Activated T-helper 9 cell treated with anti-CD3 and anti-CD28 coated beads, Interleukin-2, amount 50 U/mL, for 16 hours (primary cell): Measurements from ENCODE around the gene H6PD.

Experiments used
- DNase-seq: peaks from one replicate; pipeline ENCODE4 v3.0.0-alpha.2; 2020; ENCODE audit warnings: low read depth

Gene H6PD

DNA sequence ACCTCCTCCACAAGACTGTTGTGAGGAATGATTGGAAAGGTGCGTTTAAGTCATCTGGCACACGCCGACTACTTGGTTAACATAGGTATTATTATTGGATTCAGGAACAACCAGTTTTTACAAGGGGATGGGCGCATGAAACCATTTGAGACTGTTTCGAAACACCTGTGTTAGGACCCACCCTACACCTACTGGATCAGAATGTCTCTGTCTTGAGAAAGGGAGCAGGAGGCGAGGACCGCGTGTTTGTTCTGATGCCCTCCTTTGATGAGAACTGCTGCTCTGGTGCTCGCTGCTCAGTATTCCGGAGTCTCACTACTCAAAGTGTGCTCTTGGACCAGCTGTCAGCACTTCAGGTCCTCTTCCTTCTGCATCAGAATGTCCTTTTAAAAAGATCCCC lies 7.3 kb downstream of the H6PD start:
- DNase-seq: no peak

DNA sequence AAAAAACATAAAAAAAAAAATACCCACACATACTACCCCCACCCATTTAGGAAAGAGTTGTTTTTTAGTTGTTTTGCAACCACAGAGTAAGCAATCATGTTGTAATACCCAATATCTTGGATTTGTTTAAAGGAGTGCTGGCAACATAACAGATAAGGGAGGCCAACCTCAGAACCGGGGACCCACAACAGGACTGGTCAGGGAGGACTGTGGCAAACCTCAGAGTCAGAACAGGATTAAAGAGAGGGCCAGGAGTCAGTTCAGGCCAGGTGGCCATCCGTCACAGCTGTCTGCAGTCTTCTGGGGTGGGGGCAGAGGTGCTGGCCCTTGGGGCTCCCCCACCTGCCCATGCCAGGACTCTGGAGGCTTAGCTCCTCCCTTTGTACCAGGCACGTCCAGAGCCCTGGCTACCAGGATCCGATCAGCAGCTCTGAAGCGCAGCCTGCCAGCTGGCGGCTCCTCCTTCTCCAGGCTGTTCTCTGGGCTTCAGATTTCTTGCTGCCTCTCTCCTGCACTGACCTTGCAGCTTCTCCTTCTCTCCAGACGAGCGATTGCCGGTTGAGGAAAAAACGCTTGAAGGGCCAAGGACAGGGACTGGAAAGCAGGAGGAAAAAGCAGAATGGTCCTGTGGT lies 7.9 kb downstream of the H6PD start:
- DNase-seq: no peak

DNA sequence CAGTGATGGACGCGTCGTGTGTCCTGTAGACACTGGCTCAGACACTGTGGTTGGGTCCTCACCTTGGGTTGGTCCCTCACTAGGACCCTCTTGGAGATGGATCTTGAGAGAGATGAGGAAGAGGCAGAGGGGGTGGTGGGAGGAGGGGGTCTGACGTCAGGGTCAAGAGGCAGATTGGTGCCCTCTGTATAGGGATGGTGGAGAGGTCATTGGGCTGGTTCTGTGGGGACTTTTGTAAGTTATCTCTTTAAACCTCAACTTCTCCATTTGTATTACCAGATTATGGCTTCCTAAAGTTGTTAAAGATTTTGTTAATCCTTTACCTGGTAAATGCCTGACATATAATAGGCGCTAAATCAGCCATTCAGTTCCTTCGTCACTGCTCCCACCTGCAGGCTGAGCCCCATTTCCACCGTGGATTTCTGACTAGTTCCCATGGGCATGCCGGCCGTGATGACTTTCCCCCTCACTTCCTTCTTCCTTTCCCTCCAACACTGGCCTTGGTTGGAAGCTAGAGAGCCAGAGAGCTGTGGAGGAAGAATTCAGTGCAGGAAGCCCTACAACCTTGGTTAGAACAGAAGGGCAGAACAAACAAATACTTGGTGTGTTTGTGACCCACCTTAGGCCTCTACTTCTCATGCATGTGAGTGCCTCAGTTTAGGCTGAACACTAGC lies 8.6 kb downstream of the H6PD start:
- DNase-seq: no peak

DNA sequence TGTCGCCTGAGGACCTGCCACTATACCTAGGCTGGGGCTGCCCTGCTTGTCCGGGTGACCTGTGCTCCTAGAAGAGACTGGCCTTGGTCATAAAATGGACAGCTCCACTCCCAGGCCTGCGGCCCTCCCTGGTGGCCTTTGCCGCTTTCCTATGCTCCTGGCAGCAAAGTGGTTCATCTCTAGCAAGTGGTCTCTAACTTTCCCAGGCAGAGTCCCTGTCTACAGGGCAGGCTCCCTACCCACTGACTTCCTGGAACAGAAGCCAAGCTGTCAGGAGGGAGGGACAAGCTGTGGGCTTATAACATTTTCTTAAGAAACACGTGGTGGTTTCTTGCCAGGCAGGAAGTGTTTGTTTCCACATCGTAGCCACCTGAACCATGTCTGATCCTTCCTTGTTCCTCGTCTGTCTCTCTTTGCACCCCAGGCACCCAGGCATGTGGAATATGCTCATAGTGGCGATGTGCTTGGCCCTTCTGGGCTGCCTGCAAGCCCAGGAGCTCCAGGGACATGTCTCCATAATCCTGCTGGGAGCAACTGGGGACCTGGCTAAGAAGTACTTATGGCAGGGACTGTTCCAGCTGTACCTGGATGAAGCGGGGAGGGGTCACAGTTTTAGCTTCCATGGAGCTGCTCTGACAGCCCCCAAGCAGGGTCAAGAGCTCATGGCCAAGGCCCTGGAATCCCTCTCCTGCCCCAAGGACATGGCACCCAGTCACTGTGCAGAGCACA lies 10.1 kb downstream of the H6PD start:
- no peak for DNase-seq

DNA sequence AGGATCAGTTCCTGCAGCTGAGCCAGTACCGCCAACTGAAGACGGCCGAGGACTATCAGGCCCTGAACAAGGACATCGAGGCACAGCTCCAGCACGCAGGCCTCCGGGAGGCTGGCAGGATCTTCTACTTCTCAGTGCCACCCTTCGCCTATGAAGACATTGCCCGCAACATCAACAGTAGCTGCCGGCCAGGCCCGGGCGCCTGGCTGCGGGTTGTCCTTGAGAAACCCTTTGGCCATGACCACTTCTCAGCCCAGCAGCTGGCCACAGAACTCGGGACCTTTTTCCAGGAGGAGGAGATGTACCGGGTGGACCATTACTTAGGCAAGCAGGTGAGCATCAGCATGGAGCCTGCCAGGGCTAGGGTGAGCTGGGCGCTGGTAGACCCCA lies 10.7 kb downstream of the H6PD start:
- no peak for DNase-seq

DNA sequence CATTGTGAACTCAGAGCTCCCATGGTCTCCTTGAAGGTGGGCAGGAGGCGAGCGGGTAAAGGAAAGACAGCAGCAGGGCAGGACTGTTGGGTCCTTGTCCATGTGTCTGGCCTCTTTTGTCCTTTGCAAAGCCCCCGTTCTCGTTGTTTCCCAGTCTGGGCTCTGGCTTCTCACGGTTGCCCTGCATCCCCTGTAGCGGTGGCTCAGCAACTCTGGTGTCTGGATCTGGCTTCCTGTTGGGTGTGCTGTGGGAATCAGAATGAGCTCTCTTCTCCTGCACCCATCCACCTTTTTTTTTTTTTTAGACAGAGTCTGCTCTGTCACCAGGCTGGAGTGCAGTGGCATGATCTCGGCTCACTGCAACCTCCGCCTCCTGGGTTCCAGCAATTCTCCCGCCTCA lies 11.1 kb downstream of the H6PD start:
- no peak for DNase-seq

DNA sequence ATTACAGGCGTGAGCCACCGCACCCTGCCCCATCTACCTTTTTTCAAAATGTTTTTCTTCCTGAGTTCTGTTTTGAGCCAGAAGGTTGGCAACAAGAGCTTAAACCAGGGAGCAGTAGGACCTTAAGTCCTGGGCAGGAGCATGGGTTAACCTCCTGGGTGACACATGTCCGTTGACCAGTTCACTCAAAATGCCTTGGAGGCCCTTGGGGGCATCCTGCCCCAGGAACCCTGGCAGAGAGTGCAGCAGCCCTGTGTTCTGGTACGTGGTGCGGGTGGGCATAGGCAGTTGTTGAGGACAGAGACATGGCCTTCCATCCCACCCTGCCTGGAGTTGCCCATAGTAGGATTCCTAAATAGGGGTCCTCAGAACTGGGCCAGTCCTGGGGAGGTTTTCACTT lies 11.6 kb downstream of the H6PD start:
- no peak for DNase-seq

DNA sequence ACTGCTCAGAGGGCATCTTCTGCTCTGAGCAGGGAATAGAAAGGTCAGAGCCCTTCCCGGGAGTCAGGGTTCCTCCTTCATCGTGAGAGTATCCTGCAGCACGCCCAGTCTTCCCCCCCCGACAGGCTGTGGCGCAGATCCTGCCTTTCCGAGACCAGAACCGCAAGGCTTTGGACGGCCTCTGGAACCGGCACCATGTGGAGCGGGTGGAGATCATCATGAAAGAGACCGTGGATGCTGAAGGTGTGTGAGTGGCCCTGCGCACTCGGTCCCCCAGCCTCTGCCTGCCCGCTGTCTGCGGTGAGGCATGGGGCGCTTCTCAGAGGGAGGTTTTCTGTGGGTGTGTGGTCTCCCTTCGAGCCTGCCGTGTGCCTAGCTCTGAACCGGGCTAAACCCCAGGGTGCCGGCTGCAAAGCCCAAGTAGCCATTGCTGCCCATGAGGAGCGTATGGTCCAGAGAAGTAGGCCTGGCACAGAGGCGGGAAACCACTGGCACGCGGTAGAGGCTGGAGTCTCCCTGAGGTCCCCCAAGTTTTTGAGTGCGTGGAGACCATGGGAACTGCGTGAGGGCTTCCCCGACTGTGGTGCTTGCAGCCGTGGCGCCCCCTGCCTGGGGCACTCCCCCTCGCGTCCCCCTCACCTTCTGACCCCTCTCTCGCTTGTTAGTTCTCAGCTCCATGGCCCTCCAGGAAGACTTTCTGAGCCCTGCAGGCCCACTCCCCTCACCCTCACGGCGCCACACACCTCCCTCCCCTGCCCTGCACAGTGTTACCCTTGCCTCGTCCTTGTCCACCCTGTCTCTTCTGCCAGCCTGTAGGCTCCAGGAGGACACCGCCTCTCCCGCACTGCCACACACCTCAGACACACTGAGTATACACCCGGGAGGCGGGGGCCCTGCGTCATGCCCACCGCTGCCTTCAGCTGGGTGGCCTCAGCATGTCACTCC lies 12.5 kb downstream of the H6PD start:
- DNase-seq: no peak

DNA sequence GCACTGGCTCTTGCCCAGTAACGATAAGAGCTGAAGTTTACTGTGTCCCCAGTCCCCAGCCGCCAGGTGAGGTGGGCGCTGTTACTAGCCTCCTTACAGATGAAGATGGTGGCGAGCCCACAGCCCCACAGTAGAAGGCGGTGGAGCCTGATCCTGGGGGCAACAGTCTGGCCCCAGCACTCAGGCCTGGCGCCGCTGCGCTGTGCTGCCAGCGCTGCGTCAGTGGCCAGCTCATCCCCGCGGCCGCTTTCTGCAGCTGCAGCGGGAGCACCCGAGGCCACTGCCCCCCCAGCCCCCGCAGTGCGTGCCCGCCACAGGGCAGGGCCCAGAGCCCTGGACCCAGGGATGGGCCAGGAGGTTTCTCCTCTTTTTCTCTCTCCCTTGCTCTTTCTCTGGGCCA lies 13.3 kb downstream of the H6PD start:
- no peak for DNase-seq

DNA sequence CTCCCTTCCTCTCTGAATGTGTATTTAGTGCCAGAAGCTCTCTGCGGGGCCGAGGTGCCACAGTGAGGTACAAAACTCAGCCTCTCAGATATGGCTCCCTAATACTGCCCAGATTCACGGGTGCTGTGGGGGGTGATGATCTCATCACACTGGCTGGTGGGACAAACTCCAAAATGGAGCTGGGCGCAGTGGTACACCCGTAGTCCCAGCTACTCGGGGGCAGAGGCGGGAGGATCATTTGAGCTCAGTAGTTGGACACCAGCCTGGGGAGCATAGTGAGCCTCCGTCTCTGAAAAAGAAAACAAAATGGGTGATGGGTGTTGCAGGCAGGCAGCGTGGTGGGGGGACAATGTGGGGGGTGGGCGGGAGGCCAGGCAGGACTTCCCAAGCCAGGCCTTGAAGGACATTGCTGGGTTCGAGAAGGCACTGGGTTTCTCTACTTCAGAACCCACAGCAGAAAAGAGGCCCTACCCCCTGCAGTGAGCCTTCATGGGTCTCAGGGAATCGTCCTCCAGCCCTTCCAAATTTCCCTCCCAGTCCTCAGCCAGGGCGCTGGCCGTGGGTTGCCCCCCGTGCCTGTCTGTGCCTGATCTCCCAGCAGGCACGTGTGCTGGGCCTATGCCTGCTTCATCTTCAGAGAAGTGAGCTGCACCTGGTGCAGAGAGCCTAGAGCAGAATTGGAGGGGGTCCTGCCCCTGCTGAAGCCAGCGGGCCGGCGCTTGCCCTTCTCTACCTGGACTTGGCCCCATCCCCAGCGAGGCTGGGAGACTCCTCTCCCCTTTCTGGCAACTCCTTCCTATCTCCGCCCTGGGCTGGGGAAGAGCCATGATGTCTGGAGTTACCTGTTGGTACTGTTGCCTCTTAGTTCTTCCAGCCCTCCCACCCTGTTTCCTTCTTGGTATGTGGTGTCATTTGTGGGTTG lies 14.0 kb downstream of the H6PD start:
- no peak for DNase-seq

DNA sequence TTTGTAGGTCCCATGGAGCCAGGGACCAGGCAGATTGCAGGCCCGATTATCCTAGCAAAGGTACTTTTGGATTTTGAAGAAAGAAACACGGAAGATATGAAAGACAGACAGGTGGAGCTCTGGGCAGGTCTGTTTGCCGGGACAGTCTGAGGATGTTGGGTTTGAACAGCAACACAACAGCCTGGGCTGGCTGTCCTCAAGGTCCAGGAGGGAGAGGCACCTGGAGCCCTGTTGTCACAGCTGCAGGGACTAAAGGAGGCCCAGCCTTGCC lies 14.6 kb downstream of the H6PD start:
- DNase-seq: no peak

DNA sequence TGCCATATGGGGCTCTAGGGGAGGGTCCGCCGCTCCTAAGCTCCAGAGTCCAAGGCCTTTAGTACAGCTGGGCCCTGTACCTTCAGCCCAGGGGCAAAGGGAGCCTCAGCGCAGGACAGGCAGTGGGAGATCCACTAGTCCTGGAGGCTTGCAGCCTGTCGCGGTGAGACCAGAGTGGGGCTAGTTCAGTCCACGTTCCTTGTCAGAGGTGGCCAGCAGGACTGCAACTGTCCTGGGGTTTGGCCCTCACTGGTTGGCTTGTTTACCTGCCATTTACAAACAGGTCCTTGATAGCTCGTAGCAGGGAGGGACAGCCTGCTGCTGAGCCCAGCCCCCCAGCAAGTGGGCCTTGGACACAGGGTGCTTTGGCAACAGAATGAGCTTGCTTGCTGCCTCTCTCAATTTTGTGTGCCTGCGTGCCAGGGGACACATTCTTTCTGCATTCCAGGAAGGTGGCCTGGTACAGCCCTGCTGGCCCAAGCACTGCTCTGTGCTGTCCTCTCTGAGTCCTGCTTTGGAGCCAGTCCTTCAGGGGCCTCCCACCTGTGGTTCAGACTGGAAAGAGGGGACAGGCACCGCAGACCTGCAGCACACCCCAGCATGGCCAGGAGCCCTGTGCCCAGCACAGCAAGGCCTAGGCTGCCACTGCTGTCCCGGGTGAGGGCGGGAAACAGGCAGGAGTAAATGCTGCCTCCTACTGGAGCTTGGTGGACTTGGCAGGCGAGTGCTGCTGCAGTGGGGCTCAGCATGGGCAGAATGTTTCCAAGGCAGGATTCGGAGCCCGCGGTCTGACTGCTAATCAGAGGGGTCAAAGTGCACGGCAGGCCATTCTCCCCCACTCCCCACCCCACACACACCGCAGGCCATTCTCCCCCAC lies 15.2 kb downstream of the H6PD start:
- DNase-seq: no peak

DNA sequence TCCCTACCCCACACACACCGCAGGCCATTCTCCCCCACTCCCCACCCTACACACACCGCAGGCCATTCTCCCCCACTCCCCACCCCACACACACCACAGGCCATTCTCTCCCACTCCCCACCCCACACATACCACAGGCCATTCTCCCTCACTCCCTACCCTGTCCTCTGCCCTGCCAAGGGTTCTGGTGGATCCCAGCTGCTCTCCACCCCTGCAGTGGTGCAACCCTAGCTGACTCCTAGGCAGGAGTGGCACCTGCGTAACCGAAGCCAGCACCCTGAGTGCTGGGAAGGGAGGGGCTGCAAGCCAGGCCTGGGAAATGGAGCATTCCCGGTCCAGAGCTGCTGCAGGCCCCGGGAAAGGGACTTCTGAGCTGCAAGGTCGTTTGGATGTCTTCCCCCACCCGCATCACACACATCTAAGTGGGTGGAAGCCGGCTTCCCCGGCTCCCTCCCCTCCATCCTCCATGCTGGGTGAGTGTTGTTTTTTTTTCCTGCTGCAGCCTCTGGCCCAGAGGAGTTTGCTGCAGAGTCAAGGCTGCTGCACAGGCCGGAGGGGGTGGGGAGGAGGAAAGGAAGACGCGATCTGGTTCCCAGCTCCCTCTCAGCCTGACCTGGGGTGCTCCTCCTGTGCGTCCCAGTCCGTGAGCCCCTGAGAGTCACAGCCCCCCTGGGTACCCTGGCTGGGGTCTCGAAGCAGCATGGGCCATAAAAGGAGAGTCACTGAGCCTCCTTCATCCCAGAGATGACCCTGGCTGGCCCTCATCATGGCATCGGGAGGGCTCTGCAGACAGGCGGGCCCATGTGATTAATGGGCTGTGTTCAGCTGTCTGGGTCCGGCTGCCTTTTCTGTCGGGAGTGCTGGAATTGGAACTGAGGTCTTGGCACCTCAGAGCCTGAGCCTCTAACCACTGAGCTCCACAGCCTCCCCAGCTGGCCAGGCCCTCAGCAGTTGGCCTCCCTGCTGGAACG lies 16.1 kb downstream of the H6PD start:
- no peak for DNase-seq

DNA sequence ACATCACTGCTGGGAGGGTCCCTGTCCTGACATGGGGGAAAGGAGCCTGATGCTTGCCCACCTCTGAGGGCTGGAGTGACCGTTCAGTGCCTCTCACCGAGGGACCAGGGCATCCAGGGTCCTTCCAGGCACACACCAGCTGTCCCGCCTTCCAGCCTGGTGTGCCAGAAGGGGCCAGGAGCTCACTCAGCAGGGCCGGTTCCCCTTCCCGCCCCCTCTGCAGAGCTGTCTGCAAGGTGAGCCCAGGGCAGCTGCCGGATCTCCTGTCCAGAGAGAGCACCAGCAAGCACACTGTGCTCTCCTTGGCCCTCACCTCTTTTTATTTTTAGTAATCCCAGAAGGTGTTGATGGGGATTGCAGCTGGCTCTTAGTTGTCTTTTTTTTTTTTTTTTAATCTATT lies 16.9 kb downstream of the H6PD start:
- DNase-seq: no peak

DNA sequence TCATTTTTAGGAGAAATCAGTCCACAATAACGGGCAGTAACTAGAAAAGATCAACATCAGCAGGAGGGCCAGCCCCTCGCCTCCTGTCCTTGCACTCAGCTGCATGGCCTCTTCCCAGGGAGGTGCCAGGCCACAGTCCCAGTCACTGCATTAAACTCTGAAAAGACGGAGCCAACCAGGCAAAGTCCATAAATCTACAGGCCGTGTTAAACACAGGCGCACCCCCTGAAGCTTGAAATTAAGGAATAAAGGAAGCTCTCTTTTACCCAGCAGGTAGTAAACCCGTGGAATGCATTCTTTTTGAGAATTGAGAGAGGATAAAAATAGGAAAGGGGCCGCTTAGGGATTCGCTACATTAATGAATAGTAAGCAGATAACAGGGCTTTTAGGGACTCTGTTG lies 18.4 kb downstream of the H6PD start:
- no peak for DNase-seq

DNA sequence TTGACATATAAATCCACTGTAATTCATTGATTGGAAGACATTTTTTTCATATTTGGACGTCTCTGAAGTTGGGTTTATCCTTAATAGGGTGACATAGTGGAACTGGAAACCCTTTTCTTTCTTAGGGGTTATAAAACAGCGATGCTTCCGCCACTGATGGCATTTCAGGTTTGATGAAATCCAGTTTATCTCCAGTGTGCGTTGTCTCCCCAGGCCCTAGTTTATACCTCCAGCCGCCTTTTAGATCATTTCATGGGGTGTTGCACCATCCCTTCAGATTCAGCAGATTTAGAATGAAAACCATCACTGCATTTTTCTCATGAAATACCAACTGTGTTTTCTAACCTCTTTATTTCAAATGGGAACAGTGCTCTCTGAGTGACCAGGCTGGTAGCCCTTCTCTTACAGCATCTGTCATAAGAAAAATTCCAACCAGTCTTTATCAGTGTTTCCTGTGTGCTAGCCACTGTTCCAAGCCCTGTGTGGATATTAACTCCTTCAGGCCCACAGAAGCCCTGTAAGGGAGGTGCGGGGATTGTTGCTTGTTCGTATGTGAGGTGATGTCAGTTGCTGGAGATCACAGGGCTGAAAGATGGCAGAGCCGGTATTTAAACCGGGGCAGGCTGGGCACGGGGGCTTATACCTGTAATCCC lies 19.0 kb downstream of the H6PD start:
- no peak for DNase-seq

DNA sequence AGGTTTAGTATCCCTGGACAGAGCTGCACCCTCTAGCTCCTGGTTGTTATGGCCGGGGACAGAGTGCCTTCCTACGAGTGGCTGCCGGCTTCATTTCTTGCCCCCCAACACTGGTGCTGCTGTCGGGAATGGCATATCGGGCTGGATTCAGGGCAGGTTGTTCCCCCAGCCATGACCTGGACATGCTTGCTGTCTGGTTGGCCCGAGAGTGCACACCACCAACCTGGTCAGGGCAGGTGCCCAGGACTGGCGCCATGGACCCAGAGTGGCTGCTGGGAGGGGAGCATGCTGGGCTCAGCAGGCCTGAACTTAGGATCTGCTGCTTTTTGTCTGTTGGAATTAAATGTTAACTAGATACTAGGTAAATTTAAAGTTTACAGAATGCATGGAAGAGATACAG lies 21.8 kb downstream of the H6PD start:
- no peak for DNase-seq

DNA sequence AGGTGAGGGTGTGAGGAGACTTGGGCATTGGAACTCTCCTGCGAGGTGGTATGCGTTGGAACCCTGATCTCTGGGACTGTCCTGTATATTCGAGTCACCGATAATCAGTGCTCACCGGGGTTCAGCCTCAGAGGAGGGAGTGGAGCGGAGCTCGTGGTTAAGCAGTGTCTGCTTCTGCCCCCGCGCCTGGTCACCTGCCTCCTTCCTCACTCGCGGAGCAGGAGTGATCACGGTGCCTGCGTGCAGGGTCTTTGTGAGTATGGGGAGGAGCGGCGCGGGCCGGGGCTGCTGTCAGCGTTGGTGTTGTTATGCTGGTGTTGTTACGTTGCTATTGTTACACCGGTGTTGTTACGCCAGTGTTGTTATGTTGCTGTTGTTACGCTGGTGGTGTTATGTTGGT lies 23.3 kb downstream of the H6PD start:
- DNase-seq: no peak

DNA sequence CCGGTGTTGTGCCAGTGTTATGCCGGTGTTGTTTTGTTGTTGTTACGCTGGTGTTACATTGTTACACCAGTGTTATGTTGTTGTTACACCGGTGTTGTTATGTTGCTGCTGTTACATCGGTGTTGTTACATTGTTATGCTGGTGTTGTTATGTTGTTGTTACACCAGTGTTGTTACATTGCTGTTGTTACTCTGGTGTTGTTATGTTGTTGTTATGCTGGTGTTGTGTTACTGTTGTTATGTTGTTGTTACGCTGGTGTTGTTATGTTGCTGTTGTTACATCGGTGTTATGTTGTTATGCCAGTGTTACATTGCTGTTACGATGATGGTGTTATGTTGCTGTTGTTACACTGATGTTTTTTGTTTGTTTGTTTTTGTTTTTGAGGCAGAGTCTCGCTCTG lies 24.1 kb downstream of the H6PD start:
- no peak for DNase-seq
